GM21786 (cell line): ENCODE results near the gene RARRES2.

Experiments
- ATAC-seq: cut with Tn5 transposase; IDR thresholded peaks from one replicate; pipeline ENCODE4 v1.9.1; 2021; ENCODE audit not compliant: unreplicated experiment

RARRES2 gene

GRCh38 chr7:150338166-150338829 is 3.1 kb downstream of the RARRES2 start:
- ATAC-seq = no peak

- no peak for ATAC-seq
Measured at GRCh38 chr7:150337659-150338081, 3.8 kb downstream of the RARRES2 start.

- no peak for ATAC-seq
Measured at GRCh38 chr7:150337179-150337578, 4.2 kb downstream of the RARRES2 start.

GRCh38 chr7:150336746-150337145 is 4.7 kb downstream of the RARRES2 start:
- no peak for ATAC-seq

GRCh38 chr7:150335774-150336112 is 5.7 kb downstream of the RARRES2 start:
- ATAC-seq = no peak

GRCh38 chr7:150335108-150335773 is 6.2 kb downstream of the RARRES2 start:
- no peak for ATAC-seq

GRCh38 chr7:150334108-150334507 is 7.3 kb downstream of the RARRES2 start:
- no peak for ATAC-seq

GRCh38 chr7:150333659-150334058 is 7.8 kb downstream of the RARRES2 start:
- no peak for ATAC-seq

- ATAC-seq = no peak
Measured at GRCh38 chr7:150332852-150333635, 8.4 kb downstream of the RARRES2 start.

GRCh38 chr7:150330211-150330885 is 11.1 kb downstream of the RARRES2 start:
- ATAC-seq = no peak

GRCh38 chr7:150329331-150330120 is 11.9 kb downstream of the RARRES2 start:
- no peak for ATAC-seq

- ATAC-seq = no peak
Measured at GRCh38 chr7:150327308-150327707, 14.1 kb downstream of the RARRES2 start.

GRCh38 chr7:150326657-150327268 is 14.7 kb downstream of the RARRES2 start:
- ATAC-seq = no peak

GRCh38 chr7:150325901-150326300 is 15.5 kb downstream of the RARRES2 start:
- no peak for ATAC-seq

GRCh38 chr7:150325110-150325611 is 16.3 kb downstream of the RARRES2 start:
- ATAC-seq = no peak

GRCh38 chr7:150324373-150324961 is 17.0 kb downstream of the RARRES2 start:
- no peak for ATAC-seq

GRCh38 chr7:150323682-150324372 is 17.6 kb downstream of the RARRES2 start:
- peak; percentile 12 for ATAC-seq

GRCh38 chr7:150322833-150323681 is 18.4 kb downstream of the RARRES2 start, which contains the start of the genes ACTR3C and LRRC61:
ACTR3C (minus strand) TSS chr7:150323545; CDS start chr7:150295296, 28,249 bp downstream.
LRRC61 (plus strand) TSS chr7:150323355; CDS start chr7:150336862, 13,507 bp downstream.
- ATAC-seq = peak; percentile 54
